Right lobe of liver (tissue), 6 donors: ENCODE results near the gene FHIP1B. TPM values are rescaled to one million over a fixed set of nuclear protein-coding genes. Genes with fewer than 3 reads are reported as not detected.

ENCODE experiments used
- ATAC-seq, 4 donors: fragments of 200-7000 bp; cut with Tn5 transposase; one replicate each; pipeline ENCODE4 v1.9.1; 2020; ENCODE audit warnings: mild to moderate bottlenecking in 4 of 4, moderate library complexity in 4 of 4
- DNase-seq, 3 donors: peaks; one replicate each; pipeline ENCODE4 v3.0.0-alpha.2; 2020
- H3K27ac ChIP-seq, 3 donors: fragments of 200-600 bp; one replicate each; pipeline ENCODE4 v1.8.0; 2022
- H3K27me3 ChIP-seq, 2 donors: fragments of 200-600 bp; one replicate each; pipeline ENCODE4 v1.8.0; 2022
- H3K36me3 ChIP-seq, 4 donors: fragments of 200-600 bp; sonication (generic) in 1 of 4; one replicate each; pipeline versions ENCODE4 v1.5.1 to v1.8.0; 2017 to 2022; ENCODE audit warnings: control low read depth in 1 of 4
- H3K4me1 ChIP-seq, 4 donors: fragments of 200-600 bp; sonication (generic) in 1 of 4; one replicate each; pipeline versions ENCODE4 v1.5.1 to v1.8.0; 2017 to 2022; ENCODE audit warnings: control low read depth in 1 of 4
- H3K4me3 ChIP-seq, 3 donors: fragments of 200-600 bp; one replicate each; pipeline ENCODE4 v1.8.0; 2022
- H3K9me3 ChIP-seq, 4 donors: fragments of 200-600 bp; sonication (generic) in 1 of 4; one replicate each; pipeline versions ENCODE4 v1.5.1 to v1.8.0; 2017 to 2022; ENCODE audit warnings: control low read depth in 1 of 4
- POLR2A ChIP-seq: fragments of 450-650 bp; IDR thresholded peaks from one replicate; pipeline ENCODE4 v1.6.1; 2017; ENCODE audit warnings: antibody characterized with exemption, mild to moderate bottlenecking
- WGBS: methylation state at CpG from one replicate; pipeline ENCODE4 v1.1.6; 2018; ENCODE audit warnings: low coverage, low lambda C conversion rate; ENCODE audit not compliant: insufficient coverage; ENCODE audit errors: missing lambda C conversion rate; 5-methylcytosine and 5-hydroxymethylcytosine counted together
- intact Hi-C, 2 donors: fragments of 100-400 bp; cut with DNase I; formaldehyde crosslinking; loops; one replicate each; pipeline versions ENCODE4 v1.11.2 to v1.14.1; 2022
- total RNA-seq, 6 experiments: library from RNA; depleted of rRNA in 2 of 6; stranded (reverse); fragments of >200 nt in 2 of 6; fragmentation: NEBNext Ultra II Directional in 3 of 6; extraction: Animal tissue kit (Norgen Biotek cat#: 25700) in 3 of 6; gene quantifications; one replicate each; pipeline versions ENCODE4 v1.1.0 to v1.2.4, GENCODE V29; 2016 to 2023
- TF ChIP-seq, protein P1 (sequence below), 4 donors: fragments of 200-600 bp in 3 of 4; fragments of 450-650 bp in 1 of 4; IDR thresholded peaks; one replicate each; pipeline versions ENCODE4 v1.5.1 to v1.8.0; 2016 to 2022; ENCODE audit warnings: antibody characterized with exemption in 4 of 4, mild to moderate bottlenecking in 2 of 4
- donor health status: DM: no; HTN: yes; CAD: no.
- donor health status: DM: no; HTN: no; CAD: no.
- donor health status: DM: no; HTN: no; CAD: no.
- donor health status: DM: no; HTN: yes; CAD: no.
- donor health status: DM: no; HTN: yes; CAD: no.

The FHIP1B gene
- total RNA-seq, 6 experiments from 2014 or later, result 20.3 to 37.5 (median 27.8) TPM

DNA sequence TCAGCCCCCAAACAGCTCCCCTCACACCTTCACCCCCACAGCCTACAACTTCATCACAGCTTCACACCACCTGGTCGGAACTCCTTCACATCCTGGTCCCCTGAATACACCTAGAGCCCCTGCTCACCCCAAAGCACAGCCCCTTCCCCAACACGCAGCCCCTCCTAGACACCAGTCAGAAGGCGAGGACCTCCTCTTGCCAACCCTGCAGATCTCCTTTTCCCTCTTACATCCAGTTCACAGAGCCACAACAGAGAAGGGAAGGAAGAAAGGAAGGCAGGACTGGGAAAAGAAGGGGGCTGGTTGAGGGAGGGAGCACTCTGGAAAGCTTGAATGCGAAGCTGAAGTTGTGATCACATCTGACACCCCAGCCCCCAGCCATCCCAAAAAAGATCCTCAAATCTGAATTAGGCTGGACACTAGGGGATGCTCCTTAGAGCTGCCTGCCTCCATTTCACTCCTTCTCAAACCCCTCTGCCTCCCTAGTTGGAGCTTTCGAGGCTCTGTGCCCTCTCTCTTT lies 25.8 kb upstream of the FHIP1B start:
- intact Hi-C loops, result no loop called here
- no peaks in the 10 kb centered on the region for H3K9me3 ChIP-seq
- ATAC-seq (no peak), DNase-seq (no peak)
- H3K27me3 ChIP-seq, result peaks cover 4 to 5% of the 10 kb centered on the region in 2 donors
- WGBS, result 23% methylated on average over 3 of the region's 5 CpGs
- TF ChIP-seq, protein P1, sequence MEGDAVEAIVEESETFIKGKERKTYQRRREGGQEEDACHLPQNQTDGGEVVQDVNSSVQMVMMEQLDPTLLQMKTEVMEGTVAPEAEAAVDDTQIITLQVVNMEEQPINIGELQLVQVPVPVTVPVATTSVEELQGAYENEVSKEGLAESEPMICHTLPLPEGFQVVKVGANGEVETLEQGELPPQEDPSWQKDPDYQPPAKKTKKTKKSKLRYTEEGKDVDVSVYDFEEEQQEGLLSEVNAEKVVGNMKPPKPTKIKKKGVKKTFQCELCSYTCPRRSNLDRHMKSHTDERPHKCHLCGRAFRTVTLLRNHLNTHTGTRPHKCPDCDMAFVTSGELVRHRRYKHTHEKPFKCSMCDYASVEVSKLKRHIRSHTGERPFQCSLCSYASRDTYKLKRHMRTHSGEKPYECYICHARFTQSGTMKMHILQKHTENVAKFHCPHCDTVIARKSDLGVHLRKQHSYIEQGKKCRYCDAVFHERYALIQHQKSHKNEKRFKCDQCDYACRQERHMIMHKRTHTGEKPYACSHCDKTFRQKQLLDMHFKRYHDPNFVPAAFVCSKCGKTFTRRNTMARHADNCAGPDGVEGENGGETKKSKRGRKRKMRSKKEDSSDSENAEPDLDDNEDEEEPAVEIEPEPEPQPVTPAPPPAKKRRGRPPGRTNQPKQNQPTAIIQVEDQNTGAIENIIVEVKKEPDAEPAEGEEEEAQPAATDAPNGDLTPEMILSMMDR (IDR thresholded peaks at IDR 0.05), result no peak
- TF ChIP-seq POLR2A, result no peak
- peaks cover 0 to 9% (median 2%) of the 10 kb centered on the region in 4 donors for H3K4me1 ChIP-seq
- H3K36me3 ChIP-seq, result no peaks in the 10 kb centered on the region
- no peak overlapping the region for H3K4me3 ChIP-seq
- H3K27ac ChIP-seq, result no peak overlapping the region

DNA sequence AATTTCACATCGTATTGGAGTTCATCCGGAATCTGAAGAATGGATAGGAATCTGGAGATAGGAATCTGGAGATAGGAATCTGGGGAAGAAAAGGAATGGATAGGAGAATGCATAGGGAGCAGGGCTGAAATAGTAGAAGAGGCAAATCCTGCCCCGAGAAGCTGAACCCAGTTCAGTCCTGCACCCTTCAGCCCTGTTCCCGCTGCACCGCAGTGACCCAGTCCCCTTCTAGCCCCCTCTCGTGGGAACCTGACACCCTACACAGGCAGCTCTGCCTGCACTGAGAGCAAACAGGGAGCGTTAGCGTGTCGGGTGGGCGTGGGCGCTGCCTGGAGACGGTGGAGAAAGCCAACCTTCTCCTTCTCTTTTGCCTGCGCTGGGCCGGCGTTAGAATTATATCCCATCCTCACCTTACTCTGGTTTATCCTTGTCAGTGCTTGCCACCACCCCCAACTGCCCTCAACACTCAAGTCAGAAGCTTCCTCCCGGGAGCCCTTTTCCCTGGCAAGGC lies 24.2 kb upstream of the FHIP1B start:
- DNase-seq, result no peak
- no peak overlapping the region for H3K27ac ChIP-seq
- no peaks in the 10 kb centered on the region for H3K36me3 ChIP-seq
- H3K27me3 ChIP-seq, result peaks cover 4 to 5% of the 10 kb centered on the region in 2 donors
- H3K9me3 ChIP-seq, result no peaks in the 10 kb centered on the region
- TF ChIP-seq, protein P1 (IDR thresholded peaks at IDR 0.05), result no peak
- TF ChIP-seq POLR2A, result no peak
- 11% methylated on average over 16 of the region's 16 CpGs for WGBS
- peaks cover 0 to 9% (median 2%) of the 10 kb centered on the region in 4 donors for H3K4me1 ChIP-seq
- intact Hi-C loops, result no loop called here
- ATAC-seq, result peak; percentile 8 to 33 (median 17)
- no peak overlapping the region for H3K4me3 ChIP-seq

DNA sequence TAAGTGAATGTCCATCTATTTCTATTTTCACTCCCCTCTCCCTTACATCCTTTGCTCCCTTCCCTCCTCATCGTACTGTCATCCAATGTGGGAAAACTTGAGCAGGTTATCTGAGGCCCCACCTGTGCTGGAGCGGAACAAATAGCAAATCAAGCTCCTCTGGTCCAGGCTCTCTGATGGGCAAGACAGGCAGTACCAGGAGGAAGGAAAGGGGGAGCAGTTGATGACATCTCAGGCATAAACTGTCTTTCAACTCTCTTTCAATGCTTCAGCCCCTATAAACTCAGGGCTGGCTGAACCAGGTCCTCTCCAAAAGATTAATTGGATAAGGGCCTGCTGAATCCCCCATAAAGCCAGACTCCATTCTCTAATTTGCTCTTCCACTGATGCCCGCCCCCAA lies 23.7 kb upstream of the FHIP1B start:
- no peak for DNase-seq
- no peak for ATAC-seq
- no peaks in the 10 kb centered on the region for H3K9me3 ChIP-seq
- intact Hi-C loops, result no loop called here
- H3K27ac ChIP-seq, result no peak overlapping the region
- TF ChIP-seq, protein P1 (IDR thresholded peaks at IDR 0.05), result no peak
- TF ChIP-seq POLR2A, result no peak
- H3K27me3 ChIP-seq, result peaks cover 4 to 5% of the 10 kb centered on the region in 2 donors
- peaks cover 0 to 9% (median 2%) of the 10 kb centered on the region in 4 donors for H3K4me1 ChIP-seq
- H3K4me3 ChIP-seq, result no peak overlapping the region
- 81% methylated on average over 3 of the region's 3 CpGs for WGBS
- H3K36me3 ChIP-seq, result no peaks in the 10 kb centered on the region

DNA sequence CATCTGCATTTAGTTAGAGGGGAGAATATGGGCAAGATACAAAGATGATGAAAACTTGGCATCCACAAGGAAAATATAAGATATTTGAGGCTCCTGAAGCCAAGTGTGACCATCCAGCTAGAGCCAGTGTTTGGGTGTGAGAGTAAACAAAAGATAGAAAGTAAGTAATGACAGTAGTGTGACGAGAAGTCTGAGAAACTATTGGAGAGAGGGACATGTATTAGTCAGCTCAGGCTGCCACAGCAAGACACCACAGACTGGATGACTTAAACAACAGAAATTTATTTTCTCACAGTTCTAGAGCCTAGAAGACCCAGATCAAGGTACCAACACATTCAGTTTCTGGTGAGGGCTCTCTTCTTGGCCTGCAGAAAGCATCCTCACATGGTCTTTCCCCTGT lies 18.8 kb upstream of the FHIP1B start:
- intact Hi-C loops, result no loop called here
- Histone ChIP-seq H3K4me1 (peaks cover 0 to 2% (median 0%) of the 10 kb centered on the region in 4 donors), H3K27ac (no peak overlapping the region), H3K9me3 (no peaks in the 10 kb centered on the region), H3K27me3 (no peaks in the 10 kb centered on the region), H3K36me3 (no peaks in the 10 kb centered on the region), H3K4me3 (no peak overlapping the region)
- ATAC-seq (no peak), DNase-seq (no peak)
- TF ChIP-seq POLR2A, result no peak
- TF ChIP-seq, protein P1 (IDR thresholded peaks at IDR 0.05), result no peak
- WGBS, result 58% methylated on average over 1 of the region's 1 CpG
